PFSK-1 (cell line): ENCODE results near the gene RAD21L1.

Experiments
- POLR2AphosphoS5 ChIP-seq: IDR thresholded peaks from 2 replicates; pipeline ENCODE4 v1.6.1; 2012; ENCODE audit warnings: low read depth, mild to moderate bottlenecking, control low read depth, low read length, moderate library complexity
- TF ChIP-seq, protein P1 (sequence below), 2 experiments: IDR thresholded peaks; 2 replicates each; pipeline versions ENCODE4 v1.6.1 to v1.8.0; 2011 to 2012; ENCODE audit warnings: low read depth in 2 of 2, low read length in 2 of 2, control low read depth in 1 of 2, inconsistent platforms in 1 of 2, mild to moderate bottlenecking in 1 of 2, moderate library complexity in 1 of 2; ENCODE audit not compliant: insufficient read depth in 1 of 2

DNA sequence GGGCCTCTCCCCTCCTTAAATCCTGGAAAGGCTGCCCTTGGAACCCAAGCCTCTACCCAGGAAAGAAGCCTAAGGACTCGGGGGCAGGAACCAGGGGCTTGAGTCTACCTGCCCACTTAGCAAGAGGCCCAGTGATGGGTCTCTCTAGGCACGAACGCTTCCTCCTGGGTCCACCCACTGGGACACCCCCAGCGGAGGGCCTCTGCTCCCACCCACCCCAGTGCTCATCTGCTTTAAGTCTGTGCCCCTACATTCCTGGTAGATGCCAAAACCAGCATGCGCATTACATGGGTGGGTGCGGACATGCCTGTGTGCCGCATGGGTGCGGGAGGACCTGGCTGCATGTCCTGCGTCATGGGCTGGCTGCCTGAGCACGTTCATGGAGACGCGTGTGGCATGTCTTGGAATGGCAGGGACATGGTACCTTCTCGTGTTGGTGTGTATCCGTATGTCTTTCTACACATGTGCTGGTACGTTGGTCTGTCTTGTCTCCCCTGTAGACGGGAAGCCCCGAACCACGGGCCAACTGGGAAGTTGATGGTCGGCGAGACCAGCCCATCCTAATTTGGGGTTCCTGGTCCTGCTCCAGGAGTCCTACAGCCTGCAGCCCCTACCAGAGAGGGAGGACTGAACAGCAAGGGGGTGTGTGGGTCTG lies 69.6 kb downstream of the RAD21L1 start:
- no peak for TF ChIP-seq POLR2AphosphoS5
- TF ChIP-seq, protein P1, sequence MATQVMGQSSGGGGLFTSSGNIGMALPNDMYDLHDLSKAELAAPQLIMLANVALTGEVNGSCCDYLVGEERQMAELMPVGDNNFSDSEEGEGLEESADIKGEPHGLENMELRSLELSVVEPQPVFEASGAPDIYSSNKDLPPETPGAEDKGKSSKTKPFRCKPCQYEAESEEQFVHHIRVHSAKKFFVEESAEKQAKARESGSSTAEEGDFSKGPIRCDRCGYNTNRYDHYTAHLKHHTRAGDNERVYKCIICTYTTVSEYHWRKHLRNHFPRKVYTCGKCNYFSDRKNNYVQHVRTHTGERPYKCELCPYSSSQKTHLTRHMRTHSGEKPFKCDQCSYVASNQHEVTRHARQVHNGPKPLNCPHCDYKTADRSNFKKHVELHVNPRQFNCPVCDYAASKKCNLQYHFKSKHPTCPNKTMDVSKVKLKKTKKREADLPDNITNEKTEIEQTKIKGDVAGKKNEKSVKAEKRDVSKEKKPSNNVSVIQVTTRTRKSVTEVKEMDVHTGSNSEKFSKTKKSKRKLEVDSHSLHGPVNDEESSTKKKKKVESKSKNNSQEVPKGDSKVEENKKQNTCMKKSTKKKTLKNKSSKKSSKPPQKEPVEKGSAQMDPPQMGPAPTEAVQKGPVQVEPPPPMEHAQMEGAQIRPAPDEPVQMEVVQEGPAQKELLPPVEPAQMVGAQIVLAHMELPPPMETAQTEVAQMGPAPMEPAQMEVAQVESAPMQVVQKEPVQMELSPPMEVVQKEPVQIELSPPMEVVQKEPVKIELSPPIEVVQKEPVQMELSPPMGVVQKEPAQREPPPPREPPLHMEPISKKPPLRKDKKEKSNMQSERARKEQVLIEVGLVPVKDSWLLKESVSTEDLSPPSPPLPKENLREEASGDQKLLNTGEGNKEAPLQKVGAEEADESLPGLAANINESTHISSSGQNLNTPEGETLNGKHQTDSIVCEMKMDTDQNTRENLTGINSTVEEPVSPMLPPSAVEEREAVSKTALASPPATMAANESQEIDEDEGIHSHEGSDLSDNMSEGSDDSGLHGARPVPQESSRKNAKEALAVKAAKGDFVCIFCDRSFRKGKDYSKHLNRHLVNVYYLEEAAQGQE (IDR thresholded peaks at IDR 0.05; ENCODE audit: insufficient read depth in 1 of 2, low read depth in 2 of 2, low read length in 2 of 2), result no peak
